ENCODE measurements around the gene WDR44. TPM values are rescaled to one million over a fixed set of nuclear protein-coding genes. Genes with fewer than 3 reads are reported as not detected.
"Not testable (repeated sequence)": the region's sequence is repeated elsewhere in the genome, so short reads cannot be mapped to it uniquely, and the experiment has no call there.

The WDR44 gene
- total RNA-seq, 2 experiments from 2014 or later = 8.2 to 9.2 TPM

- intact Hi-C loops (cut with micrococcal nuclease) = no loop called here
- no peak for DNase-seq
- Mint-ChIP-seq H3K36me3 (no peaks in the 10 kb centered on the region), H3K4me3 (no peak overlapping the region), H3K27ac (no peak overlapping the region), H3K27me3 (no peaks in the 10 kb centered on the region), H3K9me3 (no peaks in the 10 kb centered on the region), H3K4me1 (ENCODE audit: low read depth) (no peaks in the 10 kb centered on the region)
- CTCF ChIA-PET = no interaction called here
- POLR2A ChIA-PET = no interaction called here
Measured at GRCh38 chrX:118455013-118455412, 109.1 kb downstream of the WDR44 start.

- Mint-ChIP-seq H3K27ac (no peak overlapping the region), H3K4me3 (no peak overlapping the region), H3K4me1 (ENCODE audit: low read depth) (no peaks in the 10 kb centered on the region), H3K27me3 (no peaks in the 10 kb centered on the region), H3K9me3 (no peaks in the 10 kb centered on the region), H3K36me3 (no peaks in the 10 kb centered on the region)
- intact Hi-C loops (cut with micrococcal nuclease) = loop anchor here (1.0 to 2.0 kb wide), 2 partner anchors 142 to 347 kb away; no protein-coding TSS in a partner anchor
- POLR2A ChIA-PET = no interaction called here
- CTCF ChIA-PET = interaction anchor here (0.6 to 3.9 kb wide), 15 partner anchors 11 to 348 kb away, joined by 3 to 74 read pairs (median 3); no protein-coding TSS in a partner anchor
- peak; percentile 15 for DNase-seq
Measured at GRCh38 chrX:118459494-118459893, 113.6 kb downstream of the WDR44 start.

GRCh38 chrX:118464501-118464900, 118.6 kb downstream of the WDR44 start:
- no peaks in the 10 kb centered on the region for H3K4me1 Mint-ChIP-seq (ENCODE audit: low read depth)
- ChIA-PET CTCF (no interaction called here), POLR2A (no interaction called here)
- no peaks in the 10 kb centered on the region for H3K27me3 Mint-ChIP-seq
- H3K4me3 Mint-ChIP-seq = no peak overlapping the region
- no peaks in the 10 kb centered on the region for H3K36me3 Mint-ChIP-seq
- no peaks in the 10 kb centered on the region for H3K9me3 Mint-ChIP-seq
- DNase-seq = no peak
- intact Hi-C loops (cut with micrococcal nuclease) = no loop called here
- H3K27ac Mint-ChIP-seq = no peak overlapping the region

- no peak for DNase-seq
- intact Hi-C loops (cut with micrococcal nuclease) = no loop called here
- H3K36me3 Mint-ChIP-seq = no peaks in the 10 kb centered on the region
- H3K4me3 Mint-ChIP-seq = no peak overlapping the region
- H3K27me3 Mint-ChIP-seq = no peaks in the 10 kb centered on the region
- H3K9me3 Mint-ChIP-seq = peaks cover 7% of the 10 kb centered on the region
- H3K27ac Mint-ChIP-seq = no peak overlapping the region
- ChIA-PET POLR2A (no interaction called here), CTCF (no interaction called here)
- H3K4me1 Mint-ChIP-seq (ENCODE audit: low read depth) = peaks cover 2% of the 10 kb centered on the region
Measured at GRCh38 chrX:118468122-118468521, 122.2 kb downstream of the WDR44 start.

GRCh38 chrX:118470721-118471347, 124.9 kb downstream of the WDR44 start:
- H3K36me3 Mint-ChIP-seq; H3K27ac Mint-ChIP-seq; DNase-seq; H3K9me3 Mint-ChIP-seq; H3K4me1 Mint-ChIP-seq (ENCODE audit: low read depth); H3K27me3 Mint-ChIP-seq; intact Hi-C loops (cut with micrococcal nuclease); POLR2A ChIA-PET; H3K4me3 Mint-ChIP-seq: not testable (repeated sequence)
- CTCF ChIA-PET = interaction anchor here (0.7 to 1.1 kb wide), 2 partner anchors 11 to 280 kb away, joined by 3 read pairs; no protein-coding TSS in a partner anchor

GRCh38 chrX:118474586-118474985, 128.7 kb downstream of the WDR44 start:
- Mint-ChIP-seq H3K4me1 (ENCODE audit: low read depth) (peaks cover 2% of the 10 kb centered on the region), H3K27me3 (no peaks in the 10 kb centered on the region), H3K27ac (no peak overlapping the region), H3K36me3 (no peaks in the 10 kb centered on the region), H3K9me3 (peaks cover 7% of the 10 kb centered on the region), H3K4me3 (no peak overlapping the region)
- CTCF ChIA-PET = interaction anchor here (0.8 to 2.2 kb wide), 2 partner anchors 15 to 319 kb away, joined by 3 to 6 read pairs; no protein-coding TSS in a partner anchor
- intact Hi-C loops (cut with micrococcal nuclease) = no loop called here
- POLR2A ChIA-PET = no interaction called here
- no peak for DNase-seq

GRCh38 chrX:118475903-118476302, 130.0 kb downstream of the WDR44 start:
- ChIA-PET POLR2A (no interaction called here), CTCF (interaction anchor here (0.6 kb wide), 1 partner anchor 364 kb away, joined by 3 read pairs; no protein-coding TSS in a partner anchor)
- no peak for DNase-seq
- H3K4me1 Mint-ChIP-seq (ENCODE audit: low read depth) = peaks cover 2% of the 10 kb centered on the region
- H3K27ac Mint-ChIP-seq = no peak overlapping the region
- intact Hi-C loops (cut with micrococcal nuclease) = no loop called here
- H3K4me3 Mint-ChIP-seq = no peak overlapping the region
- H3K36me3 Mint-ChIP-seq = no peaks in the 10 kb centered on the region
- peaks cover 4% of the 10 kb centered on the region for H3K9me3 Mint-ChIP-seq
- no peaks in the 10 kb centered on the region for H3K27me3 Mint-ChIP-seq

GRCh38 chrX:118480172-118480571, 134.3 kb downstream of the WDR44 start:
- Mint-ChIP-seq H3K4me1 (ENCODE audit: low read depth) (no peaks in the 10 kb centered on the region), H3K36me3 (no peaks in the 10 kb centered on the region), H3K9me3 (no peaks in the 10 kb centered on the region), H3K4me3 (no peak overlapping the region), H3K27me3 (no peaks in the 10 kb centered on the region), H3K27ac (no peak overlapping the region)
- POLR2A ChIA-PET = no interaction called here
- DNase-seq = no peak
- CTCF ChIA-PET = no interaction called here
- intact Hi-C loops (cut with micrococcal nuclease) = no loop called here

GRCh38 chrX:118482384-118482783, 136.5 kb downstream of the WDR44 start:
- H3K27ac Mint-ChIP-seq; H3K4me1 Mint-ChIP-seq (ENCODE audit: low read depth); DNase-seq; H3K9me3 Mint-ChIP-seq; H3K4me3 Mint-ChIP-seq; H3K36me3 Mint-ChIP-seq; intact Hi-C loops (cut with micrococcal nuclease); H3K27me3 Mint-ChIP-seq; POLR2A ChIA-PET: not testable (repeated sequence)
- CTCF ChIA-PET = interaction anchor here (2.0 kb wide), 1 partner anchor 119 kb away, joined by 8 read pairs; no protein-coding TSS in a partner anchor

- CTCF ChIA-PET = interaction anchor here (1.2 to 2.0 kb wide), 2 partner anchors 25 to 117 kb away, joined by 3 to 8 read pairs; no protein-coding TSS in a partner anchor
Measured at GRCh38 chrX:118484216-118484903, 138.5 kb downstream of the WDR44 start.

GRCh38 chrX:118486693-118487092, 140.8 kb downstream of the WDR44 start:
- H3K9me3 Mint-ChIP-seq; H3K4me1 Mint-ChIP-seq (ENCODE audit: low read depth); H3K36me3 Mint-ChIP-seq; POLR2A ChIA-PET; H3K4me3 Mint-ChIP-seq; H3K27me3 Mint-ChIP-seq; CTCF ChIA-PET; DNase-seq; H3K27ac Mint-ChIP-seq; intact Hi-C loops (cut with micrococcal nuclease): not testable (repeated sequence)

More at GRCh38 chrX:118484216-118484903, 138.5 kb downstream of the WDR44 start:
- no peak overlapping the region for H3K27ac Mint-ChIP-seq
- H3K4me1 Mint-ChIP-seq (ENCODE audit: low read depth) = no peaks in the 10 kb centered on the region
- DNase-seq = no peak
- POLR2A ChIA-PET = no interaction called here
- no peak overlapping the region for H3K4me3 Mint-ChIP-seq
- intact Hi-C loops (cut with micrococcal nuclease) = no loop called here
- no peaks in the 10 kb centered on the region for H3K9me3 Mint-ChIP-seq
- H3K36me3 Mint-ChIP-seq = no peaks in the 10 kb centered on the region
- no peaks in the 10 kb centered on the region for H3K27me3 Mint-ChIP-seq

GRCh38 chrX:118493016-118493415, 147.1 kb downstream of the WDR44 start:
- Mint-ChIP-seq H3K4me3 (no peak overlapping the region), H3K9me3 (no peaks in the 10 kb centered on the region), H3K4me1 (ENCODE audit: low read depth) (peaks cover 11% of the 10 kb centered on the region), H3K27ac (no peak overlapping the region), H3K27me3 (no peaks in the 10 kb centered on the region), H3K36me3 (peaks cover 3% of the 10 kb centered on the region)
- ChIA-PET CTCF (no interaction called here), POLR2A (no interaction called here)
- intact Hi-C loops (cut with micrococcal nuclease) = loop anchor here (10.0 kb wide), 1 partner anchor 112 kb away; no protein-coding TSS in a partner anchor
- DNase-seq = no peak

Data from activated CD4-positive, alpha-beta memory T cell treated with anti-CD3 and anti-CD28 coated beads for 36 hours (primary cell).